Measurements from ENCODE around the gene ARPC2. TPM values are rescaled to one million over a fixed set of nuclear protein-coding genes. Genes with fewer than 3 reads are reported as not detected.
A peak's percentile ranks its signal among the peaks of the same experiment; 100 is the strongest.
"Not testable (repeated sequence)": the region's sequence is repeated elsewhere in the genome, so short reads cannot be mapped to it uniquely, and the experiment has no call there.

ARPC2 gene
- 259 TPM for total RNA-seq

- peak; percentile 93 to 98 (median 97) for DNase-seq (ENCODE audit: low read depth in 2 of 3, low spot score in 2 of 3)
Measured at GRCh38 chr2:218216674-218217359, at the start of gene ARPC2. ARPC2 (plus strand) TSS chr2:218217189; CDS start chr2:218217471, 282 bp downstream.

- DNase-seq (ENCODE audit: low read depth in 2 of 3, low spot score in 2 of 3) = no peak
Measured at GRCh38 chr2:218168016-218168415, 49.0 kb upstream of the ARPC2 start.

- peak; percentile 26 to 78 (median 63) for DNase-seq (ENCODE audit: low read depth in 2 of 3, low spot score in 2 of 3)
Measured at GRCh38 chr2:218168635-218169462, 48.1 kb upstream of the ARPC2 start.

- no peak for DNase-seq (ENCODE audit: low read depth in 2 of 3, low spot score in 2 of 3)
Measured at GRCh38 chr2:218169757-218170546, 47.0 kb upstream of the ARPC2 start.

- not testable (repeated sequence) for DNase-seq (ENCODE audit: low read depth in 2 of 3, low spot score in 2 of 3)
Measured at GRCh38 chr2:218171744-218172143, 45.2 kb upstream of the ARPC2 start.

- DNase-seq (ENCODE audit: low read depth in 2 of 3, low spot score in 2 of 3) = no peak
Measured at GRCh38 chr2:218172845-218173244, 44.1 kb upstream of the ARPC2 start.

- no peak for DNase-seq (ENCODE audit: low read depth in 2 of 3, low spot score in 2 of 3)
Measured at GRCh38 chr2:218179782-218180181, 37.2 kb upstream of the ARPC2 start.

GRCh38 chr2:218180467-218181114 lies 36.4 kb upstream of the ARPC2 start:
- no peak for DNase-seq (ENCODE audit: low read depth in 2 of 3, low spot score in 2 of 3)

GRCh38 chr2:218184331-218184730 lies 32.7 kb upstream of the ARPC2 start:
- DNase-seq (ENCODE audit: low read depth in 2 of 3, low spot score in 2 of 3) = no peak

- DNase-seq (ENCODE audit: low read depth in 2 of 3, low spot score in 2 of 3) = peak; percentile 44 to 83 (median 76)
Measured at GRCh38 chr2:218186355-218186766, 30.6 kb upstream of the ARPC2 start.

- no peak for DNase-seq (ENCODE audit: low read depth in 2 of 3, low spot score in 2 of 3)
Measured at GRCh38 chr2:218186876-218187275, 30.1 kb upstream of the ARPC2 start.

- DNase-seq (ENCODE audit: low read depth in 2 of 3, low spot score in 2 of 3) = no peak
Measured at GRCh38 chr2:218187296-218188015, 29.5 kb upstream of the ARPC2 start.

- DNase-seq (ENCODE audit: low read depth in 2 of 3, low spot score in 2 of 3) = no peak
Measured at GRCh38 chr2:218188528-218188927, 28.5 kb upstream of the ARPC2 start.

GRCh38 chr2:218192902-218193430 lies 24.0 kb upstream of the ARPC2 start:
- peak in 1 of 3 donors; percentile 13 for DNase-seq (ENCODE audit: low read depth in 2 of 3, low spot score in 2 of 3)

GRCh38 chr2:218193701-218194100 lies 23.3 kb upstream of the ARPC2 start:
- DNase-seq (ENCODE audit: low read depth in 2 of 3, low spot score in 2 of 3) = no peak

GRCh38 chr2:218194880-218195279 lies 22.1 kb upstream of the ARPC2 start:
- no peak for DNase-seq (ENCODE audit: low read depth in 2 of 3, low spot score in 2 of 3)

- DNase-seq (ENCODE audit: low read depth in 2 of 3, low spot score in 2 of 3) = no peak
Measured at GRCh38 chr2:218196974-218197373, 20.0 kb upstream of the ARPC2 start.

- DNase-seq (ENCODE audit: low read depth in 2 of 3, low spot score in 2 of 3) = no peak
Measured at GRCh38 chr2:218202266-218202665, 14.7 kb upstream of the ARPC2 start.

- no peak for DNase-seq (ENCODE audit: low read depth in 2 of 3, low spot score in 2 of 3)
Measured at GRCh38 chr2:218209078-218209477, 7.9 kb upstream of the ARPC2 start.

GRCh38 chr2:218214116-218214515 lies 2.9 kb upstream of the ARPC2 start:
- no peak for DNase-seq (ENCODE audit: low read depth in 2 of 3, low spot score in 2 of 3)
